ENCODE measurements around the gene LSM14B.
"Not testable (repeated sequence)": the region's sequence is repeated elsewhere in the genome, so short reads cannot be mapped to it uniquely, and the experiment has no call there.

LSM14B gene

DNA sequence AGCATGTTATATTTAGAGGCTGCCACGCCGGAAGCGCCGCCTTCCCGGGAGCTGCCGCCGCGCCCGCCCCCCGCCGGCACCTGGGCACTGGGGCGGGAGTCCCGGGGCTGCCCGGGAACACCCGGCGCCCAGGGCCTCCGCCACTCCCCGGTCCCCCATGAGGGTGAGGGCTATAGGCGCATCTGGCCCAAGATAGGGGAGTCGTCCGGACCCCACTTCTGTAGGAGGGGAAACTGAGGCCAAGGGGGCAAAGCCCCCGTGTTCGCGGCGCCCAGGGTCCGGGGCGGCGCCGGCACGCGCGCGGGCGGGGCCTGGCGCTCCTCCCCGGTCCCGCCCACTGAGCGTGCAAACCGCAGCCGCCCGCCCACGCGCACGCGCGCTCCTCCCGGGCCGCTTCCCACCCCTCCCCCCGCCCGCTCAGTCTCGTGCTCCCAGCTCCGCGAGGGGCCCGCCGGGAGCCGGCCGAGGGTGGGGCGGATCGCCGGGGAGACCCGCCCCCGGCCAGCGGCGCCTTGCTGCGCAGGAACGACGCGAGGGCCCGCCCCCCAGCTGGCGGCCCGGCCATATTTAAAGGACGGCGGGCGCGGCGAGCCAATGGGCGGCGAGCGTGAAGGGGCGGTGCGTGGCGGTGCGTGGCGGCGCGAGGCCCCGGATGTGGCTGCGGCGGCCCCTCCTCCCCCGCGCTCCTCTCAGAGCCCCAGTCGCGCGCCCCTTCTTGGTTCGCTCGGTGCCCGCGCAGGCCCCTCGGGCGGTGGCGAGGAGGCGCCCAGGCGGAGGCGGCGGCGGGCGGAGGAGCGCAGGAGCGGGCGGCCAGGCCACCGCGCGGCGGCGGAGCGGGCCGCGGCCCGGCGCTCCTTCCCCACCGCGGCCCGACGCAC lies at the start of gene LSM14B:
LSM14B (plus strand) TSS at position 700 of the 878 bp plus-strand sequence. CDS start 192 bp downstream, outside the sequence.
- DNase-seq = peak; percentile 98

DNA sequence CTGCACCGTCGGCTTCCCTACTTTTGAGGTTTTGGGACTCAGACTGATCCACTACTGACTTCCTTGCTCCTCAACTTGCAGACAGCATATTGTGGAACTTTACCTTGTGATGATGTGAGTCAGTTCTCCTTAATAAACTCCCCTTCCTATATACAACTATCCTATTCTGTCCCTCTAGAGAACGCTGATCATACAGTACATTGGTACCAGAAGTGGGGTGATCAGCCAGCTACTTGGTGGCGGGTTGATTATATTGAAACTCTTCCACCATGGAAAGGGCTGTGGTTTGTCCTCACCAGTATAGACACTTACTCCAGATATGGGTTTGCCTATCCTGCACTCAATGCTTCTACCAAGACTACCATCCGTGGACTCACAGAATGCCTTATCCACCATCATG lies 49.0 kb upstream of the LSM14B start:
- DNase-seq = no peak

DNA sequence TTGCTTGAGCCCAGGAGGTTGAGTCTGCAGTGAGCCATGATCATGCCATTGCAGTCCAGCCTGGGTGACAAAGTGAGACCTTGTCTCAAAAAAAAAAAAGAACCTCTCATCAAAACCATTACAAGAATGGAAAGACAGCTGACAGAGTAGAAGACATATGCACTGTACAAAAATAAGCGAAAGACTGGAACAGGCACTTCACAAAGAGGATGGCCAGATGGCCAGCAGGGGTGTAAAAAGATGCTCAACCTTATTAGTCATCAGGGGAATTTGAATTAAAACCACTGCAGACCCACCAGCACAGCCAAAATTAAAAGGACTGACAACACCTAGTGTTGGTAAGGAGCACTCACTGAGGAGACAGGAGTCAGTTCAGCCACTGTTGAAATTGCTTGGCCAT lies 43.1 kb upstream of the LSM14B start:
- DNase-seq = no peak

DNA sequence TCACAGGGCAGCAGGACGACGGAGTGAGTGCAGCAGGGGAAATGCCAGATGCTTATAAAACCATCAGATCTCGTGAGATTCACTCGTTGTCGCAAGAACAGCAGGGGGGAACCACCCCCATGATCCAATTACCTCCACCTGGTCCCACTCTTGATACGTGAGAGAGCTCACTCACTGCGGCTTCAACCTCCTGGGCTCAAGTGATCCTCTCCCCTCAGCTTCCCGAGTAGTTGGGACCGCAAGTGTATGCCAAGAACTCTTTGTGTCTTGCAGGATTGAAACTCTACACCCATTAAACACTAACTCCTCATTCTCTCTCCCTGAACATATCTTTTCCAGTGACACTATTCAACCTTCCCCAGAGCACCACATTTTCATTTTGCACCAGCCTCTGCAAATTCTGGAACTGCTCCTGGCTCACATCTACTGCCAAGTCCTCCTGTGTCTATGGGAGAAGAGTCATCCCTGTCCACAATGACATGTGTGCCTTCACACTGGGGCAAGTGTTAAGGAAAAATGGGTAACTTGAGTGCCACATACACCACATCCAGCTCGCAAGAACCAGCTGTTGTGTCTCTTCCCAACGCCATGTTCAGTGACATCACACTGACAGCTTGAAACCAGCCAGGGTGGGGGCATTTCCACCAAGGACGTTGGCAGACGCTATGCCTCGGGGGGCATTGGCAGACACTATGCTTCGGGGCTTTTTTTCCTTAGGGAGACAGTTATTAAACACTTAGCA lies 41.9 kb upstream of the LSM14B start:
- DNase-seq = no peak

DNA sequence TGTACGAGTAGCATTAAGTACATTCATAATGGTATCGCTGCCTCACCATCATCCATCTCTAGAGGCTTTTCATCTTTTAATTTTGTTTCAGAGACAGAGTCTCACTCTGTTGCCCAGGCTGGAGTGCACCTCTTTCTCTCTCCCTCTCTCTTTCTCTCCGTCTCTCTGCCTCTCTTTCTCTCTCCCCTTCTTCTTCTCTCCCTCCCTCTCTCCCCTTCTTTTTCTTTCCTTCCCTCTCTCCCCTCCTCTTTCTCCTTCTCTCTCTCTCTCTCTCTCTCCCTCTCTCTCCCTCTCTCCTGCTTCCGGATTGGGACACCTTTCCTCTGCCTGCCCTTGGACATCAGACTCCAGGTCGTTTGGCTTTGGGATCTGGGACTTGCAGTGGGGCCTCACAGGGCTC lies 39.0 kb upstream of the LSM14B start:
- no peak for DNase-seq

DNA sequence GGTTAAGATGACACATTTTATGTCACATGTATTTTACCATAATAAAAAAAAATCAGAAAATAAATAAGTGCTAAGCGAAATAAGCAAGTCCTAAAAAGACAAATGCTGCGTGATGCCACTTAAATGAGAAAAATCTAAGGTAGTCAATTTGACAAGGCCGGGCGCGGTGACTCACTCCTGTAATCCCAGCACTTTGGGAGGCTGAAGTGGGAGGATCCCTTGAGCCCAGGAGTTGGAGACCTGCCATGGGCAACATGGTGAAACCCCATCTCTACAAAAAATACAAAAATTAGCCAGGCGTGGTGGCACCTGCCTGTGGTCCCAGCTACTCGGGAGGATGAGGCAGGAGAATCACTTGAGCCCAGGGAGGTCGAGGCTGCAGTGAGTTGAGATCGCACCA lies 38.1 kb upstream of the LSM14B start:
- not testable (repeated sequence) for DNase-seq

DNA sequence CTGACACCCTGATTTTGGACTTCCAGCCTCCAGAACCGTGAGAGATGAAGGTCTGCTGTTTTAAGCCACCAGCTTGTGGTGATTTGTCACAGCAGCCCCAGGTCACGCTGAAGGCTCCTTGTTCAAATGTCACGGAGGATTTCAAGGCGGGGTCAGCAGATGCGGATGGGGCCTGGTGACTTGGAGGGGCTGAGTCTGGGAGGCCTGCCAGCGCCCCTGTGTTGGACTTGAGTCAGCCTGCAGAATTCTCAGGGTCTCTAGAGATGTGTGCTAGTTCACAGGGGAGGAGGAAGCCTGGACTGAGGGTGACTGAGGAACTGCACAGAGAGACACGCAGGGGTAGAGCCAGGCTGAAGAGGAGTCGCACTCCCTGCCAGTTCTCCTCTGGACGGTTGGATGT lies 37.1 kb upstream of the LSM14B start:
- no peak for DNase-seq

DNA sequence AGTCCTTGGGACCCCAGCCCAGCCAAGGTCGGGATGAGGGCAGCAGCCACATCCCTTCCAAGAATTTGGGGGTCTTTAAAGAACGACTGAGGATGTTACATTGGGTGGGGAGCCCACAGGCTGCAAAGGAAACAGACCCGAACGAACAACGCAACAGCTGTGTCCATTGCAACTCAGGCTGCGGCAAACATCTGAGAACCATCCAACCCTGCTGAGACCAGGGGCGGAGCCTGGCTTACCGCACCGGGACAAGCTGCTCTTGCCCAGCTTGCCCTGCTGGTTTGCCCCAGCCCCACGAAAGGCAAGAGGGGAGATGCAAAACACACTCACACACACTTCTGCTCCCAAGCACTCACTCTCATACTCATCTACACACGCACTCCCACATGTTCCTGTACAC lies 35.0 kb upstream of the LSM14B start:
- DNase-seq = no peak

DNA sequence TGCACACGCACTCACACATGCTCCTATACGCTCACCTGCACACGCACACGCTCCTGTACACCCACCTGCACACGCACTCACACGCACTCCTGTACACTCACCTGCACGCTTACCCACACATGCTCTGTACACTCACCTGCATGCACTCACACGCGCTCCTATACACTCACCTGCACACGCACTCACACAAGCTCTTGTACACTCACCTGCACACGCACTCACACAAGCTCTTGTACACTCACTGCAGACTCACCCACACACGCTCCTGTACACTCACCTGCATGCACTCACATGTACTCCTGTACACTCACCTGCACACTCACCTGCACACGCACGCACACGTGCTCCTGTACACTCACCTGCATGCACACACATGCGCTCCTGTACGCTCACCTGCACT lies 34.6 kb upstream of the LSM14B start:
- no peak for DNase-seq

DNA sequence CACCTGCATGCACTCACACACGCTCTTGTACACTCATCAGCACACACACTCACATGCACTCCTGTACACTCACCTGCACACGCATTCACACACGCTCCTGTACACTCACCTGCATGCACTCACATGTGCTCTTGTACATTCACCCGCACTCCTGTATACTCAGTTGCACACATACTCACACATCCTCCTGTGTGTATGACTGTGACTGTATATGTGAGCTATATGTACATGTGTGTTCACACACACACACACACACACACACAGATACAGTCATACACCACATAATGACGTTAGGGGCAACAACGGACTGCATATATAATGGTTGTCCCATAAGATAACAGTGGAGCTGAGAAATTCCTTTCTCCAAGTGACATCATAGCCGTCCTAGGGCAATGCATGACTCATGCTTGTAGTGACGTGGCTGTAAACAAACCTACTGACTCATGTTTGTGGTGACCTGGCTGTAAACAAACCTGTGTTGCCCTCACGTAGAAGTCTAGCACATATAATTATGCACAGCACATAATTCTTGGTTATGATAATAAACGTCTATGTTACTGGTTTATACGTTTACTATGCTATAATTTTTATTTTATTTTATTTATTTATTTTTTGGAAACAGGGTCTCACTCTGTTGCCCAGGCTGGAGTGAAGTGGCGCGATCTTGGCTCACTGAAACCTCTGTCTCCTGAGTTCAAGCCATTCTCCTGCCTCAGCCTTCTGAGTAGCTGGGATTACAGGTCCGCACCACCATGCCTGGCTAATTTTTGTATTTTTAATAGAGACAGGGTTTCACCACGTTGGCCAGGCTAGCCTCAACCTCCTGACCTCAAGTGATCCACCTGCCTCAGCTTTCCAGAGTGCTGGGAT lies 33.8 kb upstream of the LSM14B start:
- DNase-seq = no peak

DNA sequence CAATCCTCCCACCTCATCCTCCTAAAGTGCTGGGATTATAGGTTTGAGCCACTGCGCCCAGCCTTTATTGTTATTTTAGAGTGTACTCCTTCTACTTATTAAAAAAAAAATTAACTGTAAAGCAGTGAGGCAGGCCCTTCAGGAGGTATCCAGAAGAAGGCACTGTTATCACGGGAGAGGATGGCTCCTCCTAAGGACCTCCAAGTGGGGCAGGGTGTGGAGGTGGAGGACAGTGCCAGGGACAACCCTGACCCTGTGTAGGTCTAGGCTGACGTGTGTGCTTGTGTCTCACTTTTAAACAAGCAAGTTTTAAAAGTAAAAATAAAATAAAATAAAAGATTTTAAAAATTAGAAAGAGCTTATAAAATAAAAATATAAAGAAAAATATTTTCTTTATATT lies 32.9 kb upstream of the LSM14B start:
- DNase-seq = no peak

DNA sequence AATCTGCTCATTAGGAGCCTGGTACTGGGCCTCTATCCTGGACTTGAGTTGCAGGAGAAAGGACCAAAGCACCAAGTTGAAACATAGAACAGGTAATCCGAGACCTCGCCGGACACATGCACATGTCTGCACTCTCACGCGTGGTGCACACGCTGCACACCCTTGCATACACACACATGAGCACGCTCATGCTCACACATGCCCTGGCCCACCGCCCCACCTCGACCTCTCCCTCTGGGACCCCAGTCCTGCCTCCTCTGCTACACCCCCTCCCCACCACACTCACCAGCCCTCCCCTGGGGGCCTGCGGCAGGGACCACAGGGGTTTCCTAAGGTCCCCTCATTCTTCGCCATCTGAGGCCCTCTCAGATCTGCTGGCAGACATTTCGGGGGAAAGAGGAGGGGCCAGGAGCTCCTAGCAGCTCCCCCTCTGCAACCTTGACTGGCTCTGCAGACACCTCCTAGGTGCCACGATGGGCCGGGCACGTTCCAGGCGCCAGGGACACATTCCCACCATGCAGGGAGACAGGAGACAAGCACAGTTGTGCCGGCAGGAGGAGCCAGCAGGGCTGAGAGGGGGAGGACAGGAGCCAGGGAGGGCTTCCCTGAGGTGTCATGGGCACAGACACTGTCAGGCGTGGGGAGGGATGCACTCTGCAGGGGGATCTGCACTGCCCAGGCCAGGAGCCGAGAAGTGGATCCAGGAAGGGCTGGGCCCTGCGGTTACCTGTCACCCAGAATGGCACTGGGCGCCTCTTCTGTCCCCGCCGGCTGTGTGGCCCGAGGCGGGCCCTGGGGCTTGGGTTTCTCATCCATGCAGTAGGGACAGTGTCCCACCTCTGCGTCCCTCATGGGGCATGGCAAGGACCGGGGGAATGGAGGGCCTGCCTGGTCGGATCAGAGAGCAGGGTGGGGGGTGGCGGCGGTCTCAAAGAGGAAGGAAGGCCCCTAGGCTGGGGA lies 25.6 kb upstream of the LSM14B start:
- no peak for DNase-seq

DNA sequence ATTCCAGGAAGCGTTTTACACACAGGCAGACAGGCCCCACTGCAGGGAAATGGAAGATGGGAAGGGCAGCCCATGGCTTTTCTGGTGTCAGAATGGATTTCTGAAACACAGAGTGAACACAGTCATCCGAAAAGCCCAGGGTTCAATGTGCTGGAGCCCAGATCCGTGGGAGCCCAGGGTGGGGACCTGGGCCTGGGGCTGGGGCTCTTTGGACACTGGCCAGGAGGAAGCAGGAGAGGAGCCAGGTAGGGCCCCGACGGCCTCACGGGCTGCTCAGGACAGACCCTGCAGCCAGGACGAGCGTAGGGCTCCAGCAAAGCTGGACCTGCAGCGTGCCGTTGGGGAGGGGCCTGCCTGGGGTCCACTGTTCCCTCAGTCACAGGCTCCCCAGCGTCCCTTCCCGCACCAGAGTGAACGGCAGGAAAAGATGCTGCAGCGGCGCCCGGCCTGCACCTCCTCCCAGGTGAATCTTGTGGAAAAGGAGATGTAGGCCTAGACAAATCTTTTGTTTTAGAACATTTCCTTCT lies 24.3 kb upstream of the LSM14B start:
- DNase-seq = no peak

DNA sequence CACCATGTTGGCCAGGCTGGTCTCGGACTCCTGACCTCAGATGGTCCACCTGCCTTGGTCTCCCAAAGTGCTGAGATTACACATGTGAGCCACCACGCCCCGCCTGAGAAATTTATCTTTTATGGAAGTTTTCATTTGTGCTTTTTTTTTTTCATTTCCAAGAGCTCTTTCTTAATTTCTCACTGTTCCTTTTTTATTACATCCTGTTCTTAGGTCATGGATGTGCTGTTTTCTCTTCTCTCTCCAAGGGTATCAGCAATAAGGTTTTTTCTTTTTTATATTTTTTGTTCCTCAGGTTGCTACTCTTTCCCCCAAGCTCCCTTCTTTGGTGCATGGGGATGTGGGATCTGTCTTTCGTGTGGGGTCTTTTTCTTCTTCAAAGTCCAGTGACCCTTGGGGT lies 21.2 kb upstream of the LSM14B start:
- DNase-seq = no peak

DNA sequence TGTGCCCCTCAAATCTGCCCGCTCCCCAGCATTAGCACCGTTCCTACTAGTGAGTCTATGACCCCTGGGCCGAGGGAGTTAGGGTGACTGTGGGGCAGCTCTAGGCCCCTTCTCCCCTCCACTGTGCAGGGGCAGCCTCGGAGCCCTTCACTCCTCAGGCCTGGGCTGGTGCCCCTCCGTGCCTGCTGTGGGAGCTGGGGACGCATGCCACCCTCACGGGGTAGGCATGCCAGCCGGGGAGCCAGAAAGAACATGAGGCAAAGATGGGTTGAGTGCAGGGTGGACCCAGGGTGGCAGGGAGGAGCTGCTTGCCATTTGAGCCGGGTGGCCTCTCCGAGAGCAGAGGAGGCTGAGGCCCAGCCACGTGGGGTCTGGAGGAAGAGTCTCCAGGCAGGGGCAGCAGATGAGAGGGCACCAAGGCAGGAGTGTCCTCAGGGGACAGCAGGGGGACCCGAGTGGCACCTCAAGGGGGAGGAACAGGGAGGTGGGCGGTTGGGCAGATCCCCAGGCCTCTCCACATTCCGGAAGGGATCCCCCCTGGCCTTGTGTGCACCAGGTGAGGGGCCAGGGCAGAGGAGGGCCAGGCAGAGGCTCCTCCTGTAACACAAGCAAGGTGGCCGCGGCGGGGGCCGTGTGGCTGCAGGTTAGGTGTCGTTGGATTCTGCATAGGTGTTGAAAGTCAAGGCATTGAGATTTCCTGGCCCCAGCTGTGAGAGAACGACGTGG lies 18.6 kb upstream of the LSM14B start:
- DNase-seq = no peak

DNA sequence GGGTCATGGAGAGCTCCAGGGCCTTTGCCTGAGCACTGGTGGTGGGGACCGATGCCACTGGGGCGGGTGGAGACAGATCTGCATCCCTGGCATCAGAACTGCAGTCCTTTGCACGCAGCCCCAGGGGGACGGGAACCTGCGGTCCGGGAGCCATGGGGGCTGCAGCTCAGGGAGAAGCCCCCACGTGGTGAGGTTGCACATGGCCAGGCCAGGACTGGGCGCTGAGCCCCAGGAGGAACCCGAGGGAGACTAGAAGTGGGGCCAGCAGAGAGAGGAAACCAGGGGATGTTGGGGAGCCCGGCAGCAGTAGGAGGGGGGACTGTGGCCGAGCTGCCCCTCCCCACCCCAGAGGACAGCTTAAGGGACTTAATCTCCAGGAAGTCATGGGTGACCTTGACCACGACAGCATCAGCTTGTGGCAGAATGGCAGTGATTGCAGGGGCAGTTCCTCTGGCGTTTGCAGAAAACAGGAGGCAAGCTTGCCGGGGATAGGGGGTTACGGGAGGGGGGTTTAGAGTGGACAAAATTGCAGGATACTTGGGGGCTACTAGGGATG lies 18.0 kb upstream of the LSM14B start:
- no peak for DNase-seq

DNA sequence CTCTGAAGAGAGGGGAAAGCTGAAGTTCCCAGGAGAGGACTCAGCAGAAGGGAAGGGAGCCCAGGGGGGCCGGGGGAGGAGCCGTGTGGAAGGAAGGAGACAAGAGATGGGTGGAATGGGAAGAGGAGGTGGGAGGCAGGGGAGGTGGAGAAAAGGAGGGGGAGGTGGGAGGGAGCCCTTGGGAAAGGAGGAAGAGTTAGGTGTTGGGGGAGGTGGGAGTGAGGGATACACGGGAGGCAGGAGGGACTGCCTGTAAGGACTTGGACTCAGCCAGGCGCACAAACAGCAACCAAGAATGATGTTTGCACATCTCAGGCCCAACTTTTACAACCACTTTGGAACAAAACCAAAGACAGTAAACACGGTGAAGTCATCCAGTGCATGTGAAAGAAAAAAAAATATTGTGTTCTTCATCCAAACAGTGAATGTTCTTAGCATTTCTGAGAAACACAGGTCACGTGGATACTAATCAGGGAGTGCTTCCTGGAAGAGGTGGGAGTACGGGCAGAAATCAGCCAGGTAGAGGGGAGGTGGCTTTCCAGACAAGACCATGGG lies 17.4 kb upstream of the LSM14B start:
- DNase-seq = no peak

DNA sequence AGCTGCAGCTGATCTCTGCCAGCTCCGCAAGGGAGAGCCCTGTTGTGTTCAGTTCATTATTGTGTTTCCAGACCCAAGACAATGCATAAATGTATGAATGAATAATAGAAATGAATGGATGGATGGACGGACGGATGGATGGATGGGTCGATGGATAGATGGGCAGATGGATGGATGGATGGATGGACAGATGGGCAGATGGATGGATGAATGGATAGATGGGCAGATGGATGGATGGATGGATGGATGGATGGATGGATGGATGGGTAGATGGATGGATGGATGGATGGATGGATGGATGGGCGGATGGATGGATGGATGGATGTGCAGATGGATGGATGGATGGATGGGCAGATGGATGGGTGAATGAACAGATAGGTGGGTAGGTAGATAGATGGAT lies 16.7 kb upstream of the LSM14B start:
- no peak for DNase-seq

DNA sequence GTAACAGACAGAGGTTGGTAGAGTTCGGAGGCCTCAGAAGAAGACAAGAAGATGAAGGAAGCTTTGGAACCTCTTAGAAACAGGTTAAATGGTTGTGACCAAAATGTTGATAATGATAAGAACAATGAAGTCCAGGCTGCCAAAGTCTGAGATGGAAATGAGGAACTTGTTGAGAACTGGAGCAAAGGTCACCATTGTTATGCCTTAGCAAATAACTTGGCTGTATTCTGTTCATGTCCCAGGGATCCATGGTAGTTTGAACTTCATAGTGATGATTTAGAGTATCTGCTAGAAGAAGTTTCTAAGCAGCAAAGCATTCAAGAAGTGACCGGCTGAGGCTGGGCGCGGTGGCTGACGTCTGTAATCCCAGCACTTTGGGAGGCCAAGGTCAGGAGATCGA lies 11.1 kb upstream of the LSM14B start:
- no peak for DNase-seq

DNA sequence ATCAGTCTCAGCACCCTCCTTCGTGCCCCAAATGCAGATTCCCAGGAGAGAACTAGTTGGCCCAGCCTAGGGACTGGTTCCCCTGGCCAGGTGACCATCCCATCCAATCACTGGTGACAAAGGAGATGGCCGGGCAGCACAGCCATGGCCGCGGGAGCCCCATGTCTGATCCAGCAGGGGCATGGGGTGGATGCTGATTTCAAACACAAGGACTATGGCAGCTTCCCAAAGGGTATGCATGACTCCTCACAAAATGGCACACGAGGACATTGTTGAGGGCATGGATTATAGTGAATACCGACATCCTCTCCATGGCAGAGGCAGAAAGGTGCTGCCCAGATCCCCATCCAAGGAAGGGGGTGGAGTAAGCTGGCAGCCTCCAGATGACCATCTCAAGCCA lies 9.9 kb upstream of the LSM14B start:
- no peak for DNase-seq

DNA sequence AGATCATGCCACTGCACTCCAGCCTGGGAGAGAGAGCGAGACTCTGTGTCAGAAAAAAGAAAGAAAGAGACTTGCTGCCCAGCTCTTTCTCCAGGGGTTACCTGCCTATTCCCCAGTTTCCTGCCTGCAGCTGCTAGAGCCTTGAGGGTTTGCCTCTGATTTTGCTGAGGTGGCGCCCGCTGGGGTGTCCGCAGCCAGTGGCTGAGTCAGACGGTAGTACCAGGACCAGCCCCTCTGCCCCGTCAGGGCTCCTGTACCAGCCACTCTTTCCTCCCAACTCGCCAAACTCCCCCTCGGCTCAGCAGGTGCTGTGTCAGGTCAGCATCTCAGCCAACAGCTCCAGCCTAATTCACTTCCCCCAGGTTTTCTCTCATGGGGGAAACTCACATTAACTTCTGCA lies 7.4 kb upstream of the LSM14B start:
- DNase-seq = no peak
